Measurements from ENCODE around the gene NOTCH2.

Gene NOTCH2

DNA sequence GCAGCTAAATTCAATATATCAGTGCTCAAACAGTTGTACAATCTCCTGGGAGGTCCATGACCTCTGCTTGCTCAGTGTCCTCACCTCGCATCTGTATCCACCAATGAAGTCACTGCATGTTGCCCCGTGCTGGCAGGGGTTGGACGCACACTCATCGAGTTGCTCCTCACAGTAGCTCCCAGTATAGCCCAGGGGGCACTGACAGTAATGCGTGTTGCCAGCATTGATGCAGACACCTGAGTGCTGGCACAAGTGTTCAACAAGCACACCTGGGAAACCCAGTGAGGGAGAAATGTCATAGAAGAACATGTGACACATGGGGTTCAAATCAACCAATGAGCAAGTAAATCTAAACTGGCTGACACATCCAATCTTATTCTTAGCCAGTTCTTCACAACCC lies 132.3 kb downstream of the NOTCH2 start:
- DNase-seq = no peak

DNA sequence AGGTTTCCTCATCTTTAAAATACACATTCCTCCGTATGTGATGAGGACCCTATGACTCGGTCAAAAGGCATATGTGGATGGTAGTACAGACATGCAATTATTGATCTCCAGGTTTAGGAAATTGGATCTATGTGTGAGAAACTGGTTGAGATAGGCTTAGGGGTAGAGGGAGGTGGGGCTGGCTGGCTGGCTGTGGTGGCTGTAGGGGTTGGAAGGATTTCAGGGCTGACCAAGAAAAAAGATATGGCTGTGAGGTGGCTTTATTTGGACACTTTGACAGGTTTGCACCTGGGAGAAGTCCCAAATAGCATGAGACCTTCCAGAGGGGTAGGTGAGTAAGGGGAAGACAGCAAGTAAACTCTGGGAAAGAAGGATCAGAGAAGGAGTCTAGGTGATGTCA lies 133.5 kb downstream of the NOTCH2 start:
- DNase-seq = no peak

DNA sequence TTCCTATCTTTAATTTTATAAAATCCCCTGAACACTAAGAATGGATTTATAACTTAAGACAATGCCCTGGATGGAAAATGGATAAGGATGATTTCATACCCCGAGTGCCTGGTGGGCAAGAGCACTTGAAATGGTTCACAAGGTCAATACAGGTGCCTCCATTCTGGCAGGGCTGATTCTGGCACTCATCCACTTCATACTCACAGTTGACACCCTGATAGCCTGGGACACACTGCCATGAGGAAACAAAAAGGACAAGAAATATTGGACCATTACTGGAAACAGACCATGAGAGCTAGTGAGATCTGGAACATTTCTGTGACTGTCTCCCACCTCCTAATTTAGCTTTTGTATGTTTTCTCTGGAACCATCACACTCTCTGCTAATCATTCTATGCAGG lies 134.1 kb downstream of the NOTCH2 start:
- no peak for DNase-seq

DNA sequence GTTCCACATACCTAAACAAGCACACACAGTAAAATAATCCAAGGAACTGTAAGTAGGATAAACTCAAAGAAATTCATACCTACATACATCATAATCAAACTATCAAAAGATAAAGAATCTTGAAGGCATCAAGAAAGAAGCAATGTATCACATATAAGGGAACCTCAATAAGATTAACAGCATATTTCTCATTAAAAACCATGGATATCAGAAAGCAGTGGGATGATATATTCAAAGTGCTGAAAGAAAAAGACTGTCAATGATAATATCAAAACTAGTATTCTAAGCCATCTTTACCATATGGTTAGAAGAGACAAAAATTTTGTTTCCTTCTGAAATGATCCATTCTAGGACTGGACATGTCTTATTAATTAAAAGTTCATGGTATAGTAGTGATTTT lies 136.1 kb downstream of the NOTCH2 start:
- DNase-seq = no peak

DNA sequence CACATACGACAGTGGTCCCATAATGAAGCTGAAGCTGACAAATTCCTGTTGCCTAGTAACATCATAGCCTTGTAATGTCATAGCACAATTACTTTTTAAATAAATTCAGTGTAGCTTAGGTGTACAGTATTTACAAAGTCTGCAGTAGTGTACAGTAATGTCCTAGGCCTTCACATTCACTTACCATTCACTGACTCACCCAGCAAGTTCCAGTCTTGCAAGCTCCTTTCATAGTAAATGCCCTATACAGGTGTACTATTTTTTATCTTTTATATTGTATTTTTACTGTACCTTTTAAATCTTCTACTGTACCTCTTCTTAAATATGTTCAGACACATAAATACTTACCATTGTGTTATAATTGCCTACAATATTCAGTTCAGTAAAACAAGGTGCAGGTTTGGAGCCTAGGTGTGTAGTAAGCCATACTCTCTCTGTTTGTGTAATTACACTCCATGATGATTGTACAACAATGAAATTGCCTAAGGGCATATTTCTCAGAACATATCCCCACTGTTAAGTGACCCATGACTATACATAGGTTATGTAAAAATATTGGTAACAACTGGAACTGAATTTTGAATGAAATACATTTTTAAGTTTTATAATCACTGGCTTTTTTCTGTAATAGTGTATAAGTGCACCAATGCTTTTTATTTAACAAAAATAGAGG lies 139.7 kb downstream of the NOTCH2 start:
- DNase-seq = no peak

DNA sequence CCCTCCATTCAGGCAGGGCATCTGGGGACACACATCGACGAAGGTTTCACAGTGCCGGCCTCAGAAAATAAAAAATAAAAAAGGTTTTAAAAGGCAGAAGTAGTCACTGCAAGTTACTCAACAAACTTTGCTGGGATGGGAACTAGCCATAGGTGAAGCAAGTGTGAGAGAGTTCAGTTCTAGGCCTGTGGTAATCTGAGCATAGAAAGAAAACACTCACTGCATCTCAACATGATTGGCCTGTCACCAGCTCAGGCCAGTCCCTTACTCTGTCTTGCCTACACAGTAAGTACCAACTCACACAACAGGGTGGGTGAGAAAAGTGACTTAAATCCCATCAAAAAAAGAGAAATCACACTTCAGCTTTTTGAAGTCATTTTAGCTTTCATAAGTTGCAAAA lies 142.9 kb downstream of the NOTCH2 start:
- no peak for DNase-seq

DNA sequence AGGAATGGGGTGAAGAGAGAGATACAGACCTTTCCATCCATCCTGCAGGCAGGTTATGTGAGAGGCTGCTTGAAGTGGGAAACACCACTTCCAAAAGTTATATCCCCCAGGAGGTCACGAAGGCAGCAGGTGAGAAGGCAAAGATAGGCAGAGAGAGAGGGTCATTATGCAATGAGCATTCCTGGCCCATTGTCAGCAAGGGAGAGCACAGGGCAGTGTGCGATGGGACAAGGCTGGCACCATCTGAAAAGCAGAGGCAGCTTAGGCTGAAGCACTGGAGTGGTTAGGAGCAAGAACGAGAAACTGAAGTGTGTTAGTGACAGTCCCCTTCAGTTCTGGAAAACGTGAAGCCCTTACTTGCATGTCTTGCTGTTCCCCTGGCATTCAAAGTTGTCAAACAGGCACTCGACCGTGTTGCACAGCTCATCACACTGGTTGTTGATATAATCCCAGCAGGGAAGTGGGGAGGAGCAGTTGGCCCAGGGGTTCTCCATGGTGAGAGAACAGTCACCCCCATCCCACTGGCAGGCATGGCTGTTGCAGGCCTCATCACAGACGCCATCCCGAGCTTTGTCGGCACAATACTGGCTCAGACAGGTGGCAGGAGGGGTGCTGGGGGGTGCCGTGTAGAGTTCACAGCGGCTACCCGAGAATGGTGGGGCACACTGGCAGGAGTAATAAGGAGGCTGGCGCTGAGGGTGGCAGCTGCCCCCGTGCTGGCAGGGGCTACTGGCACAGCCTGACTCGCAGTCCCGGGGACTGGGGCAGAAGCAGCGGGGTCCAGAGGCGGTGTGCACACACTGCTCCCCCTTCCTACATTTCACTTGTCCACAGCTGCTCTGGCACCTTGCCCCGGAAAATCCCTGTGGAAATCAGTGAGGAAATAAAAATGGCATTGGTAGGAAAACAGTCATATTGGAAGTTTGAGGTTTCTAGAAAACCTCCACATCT lies 144.2 kb downstream of the NOTCH2 start:
- DNase-seq = no peak

DNA sequence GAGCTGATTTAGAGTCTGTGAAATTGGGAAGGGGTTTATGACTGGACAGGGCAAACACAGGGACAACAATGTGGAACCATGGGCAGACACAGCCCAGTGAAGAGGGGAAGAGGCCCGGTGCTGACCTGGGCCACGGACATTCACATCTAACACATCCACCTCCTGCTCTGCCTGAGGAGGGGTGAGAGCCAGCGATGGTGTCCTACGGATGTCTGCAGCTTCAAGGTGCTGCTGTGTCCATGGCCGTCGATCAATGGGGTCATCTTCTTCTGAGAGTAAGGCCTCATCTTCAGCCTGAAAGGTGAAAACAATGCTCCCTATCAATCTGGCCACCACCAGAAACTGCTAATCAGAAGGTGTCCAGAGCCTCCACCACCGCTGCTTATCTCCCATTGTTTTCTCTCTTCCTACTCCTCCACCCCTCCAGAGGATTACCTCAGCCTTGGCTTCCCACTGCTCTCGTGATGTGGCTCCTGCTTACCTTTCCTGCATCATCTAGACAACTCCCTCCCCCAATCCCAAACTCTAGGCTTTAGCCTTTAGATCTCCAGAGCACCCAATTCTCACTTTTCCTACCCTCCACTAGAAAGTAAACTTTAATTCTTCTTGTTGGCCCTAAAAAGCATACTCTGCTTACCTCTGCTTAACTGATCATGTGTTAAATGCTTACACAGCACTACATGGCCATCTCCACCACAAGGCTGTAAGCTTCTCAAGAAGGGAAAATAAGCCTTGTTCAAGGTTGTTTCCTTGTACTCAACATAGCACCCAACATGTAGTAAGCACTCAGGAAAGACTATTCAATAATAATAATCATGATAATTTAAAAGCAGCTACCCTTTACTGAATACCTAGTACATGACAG lies 149.1 kb downstream of the NOTCH2 start:
- no peak for DNase-seq

DNA sequence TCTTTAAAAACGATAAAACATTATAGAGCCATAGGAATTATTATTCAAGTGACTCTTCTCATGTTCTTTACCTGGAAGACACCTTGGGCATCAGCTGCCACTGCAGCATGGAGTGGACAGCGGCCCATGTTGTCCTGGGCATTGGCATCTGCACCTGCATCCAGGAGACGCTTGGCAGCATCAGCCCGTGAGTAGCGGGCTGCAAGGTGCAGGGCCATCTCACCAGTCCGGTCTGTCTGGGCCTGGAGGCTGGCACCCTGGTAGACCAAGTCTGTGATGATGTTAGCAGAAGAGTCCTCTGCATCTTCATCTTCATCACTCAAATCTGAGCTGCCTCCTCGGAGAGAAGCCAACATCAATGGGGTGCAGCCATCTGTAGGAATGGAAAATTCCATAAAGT lies 150.2 kb downstream of the NOTCH2 start:
- DNase-seq = no peak

DNA sequence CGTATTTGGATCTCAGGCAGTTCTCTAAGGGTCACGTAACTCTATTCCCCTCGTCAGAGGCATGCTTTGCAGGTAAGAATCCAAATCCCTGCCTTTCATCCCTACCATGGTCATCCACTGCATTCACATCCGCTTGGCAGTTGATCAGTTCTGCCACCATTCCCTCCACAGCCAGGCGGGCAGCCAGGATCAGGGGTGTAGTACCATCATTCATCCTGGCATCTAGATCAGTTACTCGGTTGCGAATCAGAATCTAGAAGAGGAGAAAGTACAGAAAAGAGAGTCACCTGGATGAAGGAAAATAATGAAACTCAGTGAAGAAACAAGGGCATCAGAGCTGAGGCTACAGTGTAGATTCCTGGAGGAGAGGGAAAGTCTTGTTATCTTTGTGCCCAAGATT lies 151.2 kb downstream of the NOTCH2 start:
- DNase-seq = no peak

DNA sequence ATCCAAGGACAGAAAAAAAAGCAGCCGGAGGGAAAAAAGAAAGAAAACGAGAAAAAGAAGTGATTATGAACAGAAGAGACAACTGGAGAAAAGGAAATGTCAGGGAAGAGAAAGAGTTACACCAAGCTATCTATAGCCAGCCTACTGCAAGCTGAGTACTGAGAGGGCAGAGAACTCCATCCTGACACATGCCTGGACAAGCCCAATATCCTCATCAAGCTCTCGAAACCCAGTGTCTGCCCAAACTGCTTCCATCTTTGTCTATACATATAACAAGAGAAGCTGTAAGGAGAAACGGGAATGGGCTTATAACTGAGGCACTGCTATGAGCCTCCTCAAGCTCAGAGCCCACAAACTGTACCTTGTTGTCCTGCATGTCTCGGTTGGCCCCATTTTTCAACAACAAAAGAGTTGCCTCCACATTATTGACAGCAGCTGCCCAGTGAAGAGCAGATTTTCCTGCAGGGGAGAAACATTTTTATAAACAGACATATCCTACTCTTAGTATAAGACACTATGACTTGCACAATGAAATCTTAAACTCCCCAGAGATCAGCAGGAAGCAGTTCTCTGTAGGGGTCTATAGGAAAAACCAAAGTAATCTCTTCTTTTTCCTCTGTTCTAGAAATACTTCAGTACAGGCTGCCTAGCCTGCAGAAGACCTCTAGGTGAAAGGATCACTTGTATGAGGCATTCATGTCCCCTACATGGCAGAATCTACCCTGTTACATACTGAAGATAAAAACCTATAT lies 152.0 kb downstream of the NOTCH2 start:
- DNase-seq = no peak

DNA sequence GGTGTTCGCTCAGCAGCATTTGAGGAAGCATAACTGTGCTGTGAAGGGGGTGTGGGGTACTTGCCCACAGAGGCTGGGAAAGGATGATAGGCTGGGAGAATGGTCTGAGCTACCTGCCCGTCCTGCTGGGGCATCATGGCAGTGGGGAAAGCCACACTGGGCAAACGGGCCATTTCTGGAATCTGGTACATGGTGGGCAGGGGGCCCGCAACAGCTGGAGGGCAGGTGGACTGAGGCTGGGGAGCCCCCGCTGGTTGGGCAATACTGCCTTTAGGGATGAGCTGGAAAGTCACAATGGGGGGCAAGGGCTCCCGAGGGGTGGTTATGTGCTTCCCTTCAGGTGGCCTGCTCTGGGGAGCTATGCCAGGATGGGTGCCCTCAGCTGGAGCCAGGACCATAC lies 153.9 kb downstream of the NOTCH2 start:
- DNase-seq = no peak

DNA sequence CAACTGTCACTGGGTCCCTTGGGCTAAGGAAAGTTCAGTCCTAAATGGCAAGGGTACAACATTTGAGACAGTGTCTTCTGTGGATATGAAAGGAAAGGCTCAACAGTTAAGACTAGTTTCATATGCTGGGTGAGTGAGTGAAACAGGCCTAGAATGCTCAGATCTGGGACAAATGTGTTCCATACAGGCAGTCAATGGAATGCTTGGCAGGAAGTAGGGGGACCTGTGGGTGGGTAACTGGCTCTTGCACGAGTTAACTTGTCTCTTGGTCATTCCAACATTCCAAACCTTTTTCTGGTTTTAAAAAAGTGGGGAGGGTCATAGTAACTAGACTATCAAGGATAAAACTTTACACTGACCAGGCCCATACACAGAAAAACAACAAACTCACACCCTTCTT lies 155.4 kb downstream of the NOTCH2 start:
- DNase-seq = no peak

DNA sequence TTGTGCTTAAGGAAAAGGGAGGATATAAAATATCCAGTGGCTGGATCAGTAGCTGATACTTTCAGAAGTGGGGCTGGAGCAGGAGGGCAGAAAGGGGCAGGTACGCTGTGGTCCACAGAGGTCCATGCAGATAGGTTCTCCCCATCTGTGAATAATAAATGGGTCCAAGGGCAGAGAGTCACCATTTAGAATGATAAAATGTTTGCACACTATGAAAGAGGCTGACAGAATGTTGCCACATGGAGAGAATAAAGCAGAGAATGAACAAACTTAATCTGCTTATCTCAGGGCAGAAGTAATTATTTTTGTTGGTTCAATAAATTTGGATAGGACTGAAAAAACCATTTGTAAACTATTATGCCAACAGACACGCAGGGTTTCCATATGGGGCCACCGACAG lies 156.5 kb downstream of the NOTCH2 start:
- DNase-seq = no peak

DNA sequence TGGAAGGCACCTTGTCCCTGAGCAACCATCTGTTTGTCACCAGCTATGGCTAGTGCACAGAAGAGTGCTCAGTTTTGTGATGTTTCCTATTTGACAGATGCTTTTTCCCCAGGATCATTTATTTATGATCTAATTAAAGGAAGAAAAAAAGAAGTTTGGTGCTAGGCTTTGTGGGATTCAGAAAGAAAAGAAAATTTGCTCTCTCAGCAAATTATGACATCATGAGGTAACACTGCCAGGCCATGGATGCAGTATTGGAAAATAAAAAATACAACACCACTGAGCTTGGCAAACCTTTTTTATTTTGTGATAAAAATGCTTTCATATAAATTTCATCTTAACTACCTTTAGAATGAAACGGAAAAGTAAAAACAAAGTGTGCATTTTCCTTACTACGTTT lies 157.7 kb downstream of the NOTCH2 start:
- no peak for DNase-seq

DNA sequence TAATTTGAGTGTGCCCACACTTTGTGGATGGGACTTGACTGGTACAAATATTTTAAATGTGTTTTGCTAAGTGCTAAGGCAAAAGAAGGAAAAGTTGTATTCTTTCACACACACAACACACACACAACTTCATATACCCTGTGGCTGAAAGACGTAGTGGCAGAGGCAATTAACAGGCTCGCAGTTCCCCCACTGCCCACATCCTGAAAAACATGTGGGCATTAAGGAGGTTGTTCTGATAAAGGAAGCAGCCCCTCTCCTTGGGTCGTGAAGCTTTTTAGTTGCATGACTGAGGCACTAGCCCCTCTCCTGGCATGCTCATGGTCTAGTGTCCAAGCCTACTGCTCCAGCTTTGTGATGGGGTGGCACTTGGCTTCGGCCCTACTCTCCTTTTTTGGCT lies 158.8 kb downstream of the NOTCH2 start:
- DNase-seq = no peak

DNA sequence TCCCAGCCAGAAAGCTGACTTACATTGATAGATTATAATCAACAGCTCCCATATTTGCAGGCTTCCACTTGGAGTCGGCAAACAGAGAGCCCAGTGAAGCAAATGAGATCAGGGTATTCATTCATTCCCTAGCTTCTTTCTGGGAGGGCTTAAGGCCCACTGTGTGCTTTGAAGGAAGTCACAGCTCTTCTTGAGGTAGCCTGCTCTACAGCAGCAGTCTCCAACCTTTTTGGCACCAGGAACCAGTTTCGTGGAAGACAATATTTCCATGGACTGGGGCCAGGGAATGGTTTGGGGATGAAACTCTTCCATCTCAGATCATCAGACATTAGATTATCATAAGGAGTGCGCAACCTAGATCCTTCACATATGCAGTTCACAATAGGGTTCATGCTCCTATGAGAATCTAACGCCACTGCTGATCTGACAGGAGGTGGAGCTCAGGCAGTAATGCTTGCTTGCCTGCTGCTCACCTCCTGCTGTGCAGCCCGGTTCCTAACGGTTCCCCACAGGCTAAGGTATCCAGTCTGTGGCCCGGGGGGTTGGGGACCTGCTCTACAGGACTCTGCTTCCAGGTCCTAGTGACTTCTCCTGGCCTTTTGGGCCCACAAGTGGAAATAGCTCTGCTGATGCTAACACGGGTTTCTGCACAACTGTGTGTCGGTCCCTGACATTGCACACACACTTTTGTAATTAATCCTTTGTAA lies 159.4 kb downstream of the NOTCH2 start:
- DNase-seq = no peak

DNA sequence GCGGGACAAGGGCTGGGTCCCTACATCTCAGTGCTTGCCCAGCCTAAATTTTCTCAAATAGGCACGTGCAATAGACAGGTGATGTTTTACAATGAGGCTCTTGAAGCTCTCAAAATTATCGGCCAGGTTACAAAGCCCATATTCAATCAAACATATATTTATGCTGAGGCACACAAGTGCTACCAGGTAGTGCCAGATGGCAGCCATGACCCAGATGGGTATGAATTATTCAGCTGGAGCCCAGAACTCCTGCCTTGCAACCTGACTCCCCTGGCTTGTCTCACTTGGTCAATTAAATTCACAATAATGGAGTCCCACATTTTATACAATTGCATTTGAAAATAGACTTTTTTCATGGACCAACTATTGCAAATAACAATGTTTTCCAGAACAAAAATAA lies 160.8 kb downstream of the NOTCH2 start:
- DNase-seq = peak; percentile 53

DNA sequence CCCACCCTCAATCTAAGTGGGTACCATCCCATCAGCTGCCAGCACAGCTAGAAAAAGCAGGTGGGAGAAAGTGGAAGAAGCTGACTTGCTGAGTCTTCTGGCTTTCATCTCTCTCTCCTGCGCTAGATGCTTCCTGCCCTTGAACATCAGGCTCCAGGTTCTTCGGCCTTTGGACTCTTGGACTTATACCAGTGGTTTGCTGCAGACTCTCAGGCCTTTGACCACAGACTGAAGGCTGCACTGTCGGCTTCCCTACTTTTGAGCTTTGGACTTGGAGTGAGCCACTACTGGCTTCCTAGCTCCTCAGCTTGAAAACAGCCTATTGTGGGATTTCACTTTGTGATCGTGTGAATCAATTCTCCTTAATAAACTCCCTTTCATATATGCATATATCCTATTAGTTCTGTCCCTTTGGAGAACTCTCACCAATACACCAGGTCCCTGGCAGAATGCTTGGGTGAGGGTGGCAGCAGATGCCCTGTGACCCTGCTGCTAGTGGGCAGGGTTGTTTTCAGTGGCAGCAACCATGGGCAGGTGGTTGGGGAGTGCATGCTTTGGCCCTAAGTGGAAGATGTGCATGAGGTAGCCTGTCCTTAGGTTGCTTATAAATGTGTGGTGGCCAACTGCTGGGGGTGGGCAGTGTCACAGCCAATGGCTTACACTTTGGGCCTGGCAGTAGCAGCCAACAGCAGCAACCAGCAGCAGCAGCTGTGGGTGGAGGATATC lies 162.4 kb downstream of the NOTCH2 start:
- DNase-seq = no peak

DNA sequence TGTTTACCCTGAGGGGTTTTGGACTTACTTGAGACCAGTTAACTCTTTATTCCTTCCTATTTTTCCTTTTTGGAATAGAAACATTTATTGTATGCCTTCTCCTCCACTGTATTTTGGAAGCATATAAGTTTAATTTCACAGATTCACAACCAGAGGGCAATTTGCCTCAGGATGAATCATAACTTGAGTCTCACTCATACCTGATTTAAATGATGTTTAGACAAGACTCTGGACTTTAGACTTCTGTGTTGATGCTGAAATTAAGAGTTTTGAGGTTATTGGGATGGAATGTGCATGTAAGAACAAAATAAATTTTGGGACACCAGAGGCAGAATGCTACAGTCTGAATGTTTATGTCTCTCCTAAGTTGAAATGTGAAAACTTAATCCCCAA lies 166.0 kb downstream of the NOTCH2 start:
- no peak for DNase-seq

DNA sequence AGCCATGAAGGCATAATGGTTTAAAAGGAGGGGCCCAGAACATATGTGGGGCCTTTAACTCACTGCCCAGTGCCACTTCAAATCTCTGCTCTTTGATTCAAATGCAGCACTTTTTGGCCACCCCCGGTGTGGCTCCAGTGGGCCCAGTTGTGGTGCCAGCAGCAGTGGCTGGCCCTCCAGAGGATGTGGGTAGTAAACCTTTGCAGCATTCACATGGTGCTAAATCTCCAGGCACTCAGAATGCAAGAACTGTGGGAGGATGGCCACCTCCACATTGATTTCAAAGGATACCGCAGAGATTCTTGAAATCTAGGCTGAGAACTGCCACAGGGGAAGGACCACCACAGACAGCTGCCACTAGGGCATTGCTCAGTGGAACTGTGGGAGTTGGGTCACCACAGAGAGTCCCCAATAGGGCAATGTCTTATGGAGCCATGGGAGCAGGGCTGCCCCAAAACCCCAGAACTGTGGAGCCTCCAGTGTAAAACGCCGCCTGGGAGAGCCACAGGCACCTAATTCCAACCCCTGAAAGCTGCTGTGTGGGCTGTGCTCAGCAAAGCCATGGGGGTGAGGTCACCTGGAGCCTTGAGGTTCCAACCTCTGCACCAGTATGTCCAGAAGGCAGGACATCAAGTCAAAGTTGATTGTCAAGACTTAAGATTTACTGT lies 166.6 kb downstream of the NOTCH2 start:
- no peak for DNase-seq
